ENCODE results near the gene MMD. TPM values are rescaled to one million over a fixed set of nuclear protein-coding genes. Genes with fewer than 3 reads are reported as not detected.

The MMD gene
- polyA plus RNA-seq, 3 donors, result 3.4 to 7.0 (median 4.6) TPM

- no peaks in the 10 kb centered on the region for H3K9me3 ChIP-seq (replicated peaks in 1 of 2; ENCODE audit: control insufficient read depth in 1 of 2, insufficient read depth in 1 of 2, low read length in 2 of 2)
- H3K36me3 ChIP-seq (replicated peaks in 1 of 2; ENCODE audit: control insufficient read depth in 1 of 2, insufficient read depth in 2 of 2, low read length in 2 of 2), result no peaks in the 10 kb centered on the region
- no peaks in the 10 kb centered on the region for H3K27me3 ChIP-seq (ENCODE audit: control insufficient read depth in 2 of 2, insufficient read depth in 2 of 2, low read length in 2 of 2)
- no peak overlapping the region for H3K4me3 ChIP-seq (replicated peaks in 1 of 3; ENCODE audit: low read depth in 2 of 3, low read length in 3 of 3)
- Mint-ChIP-seq H3K4me1 (no peaks in the 10 kb centered on the region), H3K4me3 (no peak overlapping the region), H3K9me3 (peaks cover 0 to 9% (median 4%) of the 10 kb centered on the region in 7 donors), H3K27me3 (ENCODE audit: low read depth in 3 of 3) (peaks cover 0 to 4% (median 2%) of the 10 kb centered on the region in 3 donors), H3K27ac (no peak overlapping the region), H3K36me3 (no peaks in the 10 kb centered on the region)
- WGBS (ENCODE audit: insufficient coverage), result 8% methylated on average over 2 of the region's 3 CpGs
- no peak overlapping the region for H3K27ac ChIP-seq (ENCODE audit: low read depth in 1 of 2, low read length in 2 of 2)
- intact Hi-C loops (cut with micrococcal nuclease), result no loop called here
- TF ChIP-seq CTCF (IDR thresholded peaks at IDR 0.05), result peak; percentile 83
- H4K20me1 ChIP-seq (ENCODE audit: insufficient read depth, low read length), result no peaks in the 10 kb centered on the region
- H3K9ac ChIP-seq (ENCODE audit: insufficient read depth, low read length, poor library complexity, severe bottlenecking), result no peak overlapping the region
- peak; percentile 20 to 42 (median 37) for DNase-seq
- H3K79me2 ChIP-seq (ENCODE audit: insufficient read depth, low read length), result no peaks in the 10 kb centered on the region
- H2AFZ ChIP-seq (ENCODE audit: insufficient read depth, low read depth, low read length, poor library complexity, severe bottlenecking), result no peak overlapping the region
- no peaks in the 10 kb centered on the region for H3K4me1 ChIP-seq (ENCODE audit: control insufficient read depth in 1 of 2, insufficient read depth in 2 of 2, low read length in 2 of 2)
- H3K4me2 ChIP-seq (replicated peaks; ENCODE audit: extremely low read depth, low read length, poor library complexity, severe bottlenecking), result no peak overlapping the region
These were observed 65.0 kb downstream of the MMD start for GRCh38 chr17:55356434-55357328.

- H3K36me3 ChIP-seq (replicated peaks in 1 of 2; ENCODE audit: control insufficient read depth in 1 of 2, insufficient read depth in 2 of 2, low read length in 2 of 2), result no peaks in the 10 kb centered on the region
- no CpG with 5 or more reads among the region's 2 CpGs for WGBS (ENCODE audit: insufficient coverage)
- TF ChIP-seq CTCF (IDR thresholded peaks at IDR 0.05), result no peak
- no peaks in the 10 kb centered on the region for H4K20me1 ChIP-seq (ENCODE audit: insufficient read depth, low read length)
- H3K4me1 Mint-ChIP-seq, result no peaks in the 10 kb centered on the region
- H3K36me3 Mint-ChIP-seq, result no peaks in the 10 kb centered on the region
- peaks cover 0 to 1% (median 0%) of the 10 kb centered on the region in 7 donors for H3K9me3 Mint-ChIP-seq
- H3K27ac Mint-ChIP-seq, result no peak overlapping the region
- no peak overlapping the region for H3K4me3 ChIP-seq (replicated peaks in 1 of 3; ENCODE audit: low read depth in 2 of 3, low read length in 3 of 3)
- DNase-seq, result no peak
- no peaks in the 10 kb centered on the region for H3K79me2 ChIP-seq (ENCODE audit: insufficient read depth, low read length)
- H3K9ac ChIP-seq (ENCODE audit: insufficient read depth, low read length, poor library complexity, severe bottlenecking), result no peak overlapping the region
- intact Hi-C loops (cut with micrococcal nuclease), result no loop called here
- no peak overlapping the region for H3K27ac ChIP-seq (ENCODE audit: low read depth in 1 of 2, low read length in 2 of 2)
- no peaks in the 10 kb centered on the region for H3K27me3 ChIP-seq (ENCODE audit: control insufficient read depth in 2 of 2, insufficient read depth in 2 of 2, low read length in 2 of 2)
- H3K4me2 ChIP-seq (replicated peaks; ENCODE audit: extremely low read depth, low read length, poor library complexity, severe bottlenecking), result no peak overlapping the region
- H3K4me3 Mint-ChIP-seq, result no peak overlapping the region
- peaks cover 0 to 3% (median 2%) of the 10 kb centered on the region in 3 donors for H3K27me3 Mint-ChIP-seq (ENCODE audit: low read depth in 3 of 3)
- H2AFZ ChIP-seq (ENCODE audit: insufficient read depth, low read depth, low read length, poor library complexity, severe bottlenecking), result no peak overlapping the region
- no peaks in the 10 kb centered on the region for H3K4me1 ChIP-seq (ENCODE audit: control insufficient read depth in 1 of 2, insufficient read depth in 2 of 2, low read length in 2 of 2)
- no peaks in the 10 kb centered on the region for H3K9me3 ChIP-seq (replicated peaks in 1 of 2; ENCODE audit: control insufficient read depth in 1 of 2, insufficient read depth in 1 of 2, low read length in 2 of 2)
These were observed 66.7 kb downstream of the MMD start for GRCh38 chr17:55354941-55355340.

Measured in CD14-positive monocyte (primary cell).